ENCODE results near the gene LSM4. TPM values are rescaled to one million over a fixed set of nuclear protein-coding genes. Genes with fewer than 3 reads are reported as not detected.

LSM4 gene
- total RNA-seq, 2 experiments from 2014 or later = 40.2 to 47.4 TPM

DNA sequence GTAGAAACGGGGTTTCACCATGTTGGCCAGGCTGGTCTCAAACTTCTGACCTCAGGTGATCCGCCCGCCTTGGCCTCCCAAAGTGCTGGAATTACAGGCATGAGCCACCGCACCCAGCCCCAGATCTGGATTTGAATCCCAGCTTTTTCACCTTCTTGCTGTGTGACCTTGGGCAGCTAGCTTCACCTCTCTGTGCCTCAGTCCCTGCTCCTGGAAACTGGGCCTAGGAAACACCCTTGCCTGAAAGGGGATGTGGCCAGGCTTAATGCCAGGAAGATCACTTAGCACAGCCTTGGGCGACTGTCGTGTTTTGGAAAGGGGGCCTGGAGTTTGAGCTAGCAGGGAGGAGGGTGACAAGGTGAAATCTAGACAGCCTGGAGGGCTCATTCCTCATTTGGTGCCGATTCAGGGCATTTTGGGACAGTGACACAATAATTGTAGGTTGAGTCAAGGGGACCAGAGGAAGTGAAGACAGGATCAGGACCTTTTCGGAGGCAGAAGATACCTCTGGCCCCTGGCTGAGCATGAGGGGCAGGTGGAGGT is 19.3 kb upstream of the LSM4 start:
- Mint-ChIP-seq H3K27ac (no peak overlapping the region), H3K27me3 (no peaks in the 10 kb centered on the region), H3K4me1 (ENCODE audit: low read depth) (peaks cover 21% of the 10 kb centered on the region), H3K4me3 (peak overlapping the region; percentile 89), H3K36me3 (ENCODE audit: low read depth) (peaks cover 36% of the 10 kb centered on the region), H3K9me3 (no peaks in the 10 kb centered on the region)
- TF ChIP-seq, protein P1, sequence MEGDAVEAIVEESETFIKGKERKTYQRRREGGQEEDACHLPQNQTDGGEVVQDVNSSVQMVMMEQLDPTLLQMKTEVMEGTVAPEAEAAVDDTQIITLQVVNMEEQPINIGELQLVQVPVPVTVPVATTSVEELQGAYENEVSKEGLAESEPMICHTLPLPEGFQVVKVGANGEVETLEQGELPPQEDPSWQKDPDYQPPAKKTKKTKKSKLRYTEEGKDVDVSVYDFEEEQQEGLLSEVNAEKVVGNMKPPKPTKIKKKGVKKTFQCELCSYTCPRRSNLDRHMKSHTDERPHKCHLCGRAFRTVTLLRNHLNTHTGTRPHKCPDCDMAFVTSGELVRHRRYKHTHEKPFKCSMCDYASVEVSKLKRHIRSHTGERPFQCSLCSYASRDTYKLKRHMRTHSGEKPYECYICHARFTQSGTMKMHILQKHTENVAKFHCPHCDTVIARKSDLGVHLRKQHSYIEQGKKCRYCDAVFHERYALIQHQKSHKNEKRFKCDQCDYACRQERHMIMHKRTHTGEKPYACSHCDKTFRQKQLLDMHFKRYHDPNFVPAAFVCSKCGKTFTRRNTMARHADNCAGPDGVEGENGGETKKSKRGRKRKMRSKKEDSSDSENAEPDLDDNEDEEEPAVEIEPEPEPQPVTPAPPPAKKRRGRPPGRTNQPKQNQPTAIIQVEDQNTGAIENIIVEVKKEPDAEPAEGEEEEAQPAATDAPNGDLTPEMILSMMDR (IDR thresholded peaks at IDR 0.05) = no peak
- H3K27ac ChIP-seq (ENCODE audit: low read depth in 1 of 2, low read length in 2 of 2) = no peak overlapping the region
- ChIA-PET CTCF (interaction anchor here (1.0 to 1.5 kb wide), 2 partner anchors 14 to 63 kb away, joined by 3 to 5 read pairs; no protein-coding TSS in a partner anchor), POLR2A (interaction anchor here (3.9 kb wide), 1 partner anchor 62 kb away, joined by 30 read pairs; the partner anchor contains the start of gene JUND)
- H3K4me3 ChIP-seq (ENCODE audit: low read length) = no peak overlapping the region
- H3K4me1 ChIP-seq (ENCODE audit: insufficient read depth, low read length) = peaks cover 21% of the 10 kb centered on the region
- intact Hi-C loops (cut with DNase I, micrococcal nuclease) = loop anchor here in 1 of 2 experiments (5.0 kb wide), 1 partner anchor 75 kb away; the partner anchor contains the start of gene SSBP4
- no peaks in the 10 kb centered on the region for H3K9me3 ChIP-seq (ENCODE audit: control insufficient read depth in 1 of 2, insufficient read depth in 1 of 2, low read length in 2 of 2)
- peaks cover 13% of the 10 kb centered on the region for H3K36me3 ChIP-seq (ENCODE audit: insufficient read depth, low read length)
- ATAC-seq (ENCODE audit: poor library complexity) = no peak
- H3K27me3 ChIP-seq (ENCODE audit: control insufficient read depth in 1 of 2, insufficient read depth in 2 of 2, low read length in 2 of 2) = no peaks in the 10 kb centered on the region
- DNase-seq = no peak

DNA sequence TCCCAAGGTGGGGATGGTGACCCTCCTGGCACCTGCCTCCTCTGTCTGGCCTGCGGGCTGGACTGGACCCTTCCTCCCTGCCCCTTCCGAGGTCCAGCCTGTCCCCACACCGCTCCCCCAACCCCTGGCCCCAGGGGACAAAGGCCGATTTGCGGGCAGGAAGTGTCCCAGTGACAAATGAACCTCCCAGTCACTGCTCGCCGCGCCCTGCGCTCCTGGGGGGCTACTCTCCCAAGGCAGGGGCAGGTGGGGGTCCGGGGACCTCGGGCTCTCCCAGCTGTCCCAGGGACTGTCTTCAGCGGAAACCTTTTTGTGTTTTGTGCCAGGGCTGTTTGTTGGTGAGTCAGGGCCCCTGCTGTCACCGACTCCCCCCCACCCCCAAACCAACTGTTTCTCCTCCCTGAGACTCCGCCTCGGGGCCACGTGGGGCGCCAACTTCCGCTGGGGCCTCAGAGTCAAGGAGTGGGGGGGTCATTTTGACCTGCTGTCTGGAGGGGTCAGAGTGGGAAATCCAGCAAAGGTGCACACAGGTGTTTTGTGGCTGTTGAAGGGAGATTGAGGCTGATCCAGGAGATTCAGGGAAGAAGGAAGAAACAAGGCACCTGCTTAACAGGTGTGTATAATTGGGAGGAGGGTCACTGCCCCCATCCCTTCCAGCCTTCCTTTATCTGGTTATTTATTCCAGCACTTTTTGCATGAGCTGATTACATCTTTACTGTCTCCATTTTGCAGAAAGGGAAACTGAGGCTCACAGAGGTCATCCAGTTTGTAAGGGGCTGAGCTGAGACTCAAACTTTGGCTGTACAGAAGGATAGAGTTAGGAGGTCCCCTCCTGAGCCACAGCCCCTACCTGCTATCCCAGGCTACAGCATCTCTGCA is 18.4 kb upstream of the LSM4 start:
- intact Hi-C loops (cut with DNase I, micrococcal nuclease) = loop anchor here in 1 of 2 experiments (5.0 kb wide), 1 partner anchor 76 kb away; the partner anchor contains the start of gene SSBP4

More for the DNA sequence above, 18.4 kb upstream of the LSM4 start:
- Histone ChIP-seq H3K9me3 (ENCODE audit: control insufficient read depth in 1 of 2, insufficient read depth in 1 of 2, low read length in 2 of 2) (no peaks in the 10 kb centered on the region), H3K4me3 (ENCODE audit: low read length) (peak overlapping the region; percentile 82), H3K27ac (ENCODE audit: low read depth in 1 of 2, low read length in 2 of 2) (peak overlapping the region; percentile 45 to 49), H3K27me3 (ENCODE audit: control insufficient read depth in 1 of 2, insufficient read depth in 2 of 2, low read length in 2 of 2) (no peaks in the 10 kb centered on the region), H3K36me3 (ENCODE audit: insufficient read depth, low read length) (peaks cover 13% of the 10 kb centered on the region), H3K4me1 (ENCODE audit: insufficient read depth, low read length) (peaks cover 21% of the 10 kb centered on the region)
- ATAC-seq (ENCODE audit: poor library complexity) (peak; percentile 83), DNase-seq (peak; percentile 34 to 82 (median 64))
- TF ChIP-seq, protein P1 (IDR thresholded peaks at IDR 0.05) = no peak
- ChIA-PET CTCF (interaction anchor here (1.5 kb wide), 1 partner anchor 62 kb away, joined by 5 read pairs; no protein-coding TSS in a partner anchor), POLR2A (interaction anchor here (3.9 kb wide), 1 partner anchor 61 kb away, joined by 30 read pairs; the partner anchor contains the start of gene JUND)
- Mint-ChIP-seq H3K4me3 (peak overlapping the region; percentile 89), H3K4me1 (ENCODE audit: low read depth) (peaks cover 18% of the 10 kb centered on the region), H3K27me3 (no peaks in the 10 kb centered on the region), H3K27ac (peak overlapping the region; percentile 77), H3K9me3 (no peaks in the 10 kb centered on the region), H3K36me3 (ENCODE audit: low read depth) (peaks cover 31% of the 10 kb centered on the region)

Data from CD4-positive, alpha-beta T cell (primary cell).